NCI-H69 (cell line): ENCODE data around the gene TMTC1.
"Not testable (repeated sequence)": the region's sequence is repeated elsewhere in the genome, so short reads cannot be mapped to it uniquely, and the experiment has no call there.

Source experiments
- DNase-seq: peaks from one replicate; lab custom pipeline; 2025; lab: John Stamatoyannopoulos, UW

TMTC1 gene

GRCh38 chr12:29569132-29569757 lies 214.5 kb downstream of the TMTC1 start:
- peak; percentile 51 for DNase-seq

GRCh38 chr12:29566441-29566840 lies 217.3 kb downstream of the TMTC1 start:
- no peak for DNase-seq

GRCh38 chr12:29565727-29566126 lies 218.0 kb downstream of the TMTC1 start:
- no peak for DNase-seq

GRCh38 chr12:29564925-29565324 lies 218.8 kb downstream of the TMTC1 start:
- DNase-seq: no peak

- DNase-seq: no peak
These were observed 220.1 kb downstream of the TMTC1 start for GRCh38 chr12:29563636-29564035.

- no peak for DNase-seq
These were observed 220.7 kb downstream of the TMTC1 start for GRCh38 chr12:29563071-29563470.

- no peak for DNase-seq
These were observed 221.5 kb downstream of the TMTC1 start for GRCh38 chr12:29562110-29562804.

- DNase-seq: no peak
These were observed 222.1 kb downstream of the TMTC1 start for GRCh38 chr12:29561664-29562071.

- no peak for DNase-seq
These were observed 224.5 kb downstream of the TMTC1 start for GRCh38 chr12:29559198-29559597.

- DNase-seq: no peak
These were observed 227.4 kb downstream of the TMTC1 start for GRCh38 chr12:29556363-29556762.

GRCh38 chr12:29555451-29555850 lies 228.3 kb downstream of the TMTC1 start:
- not testable (repeated sequence) for DNase-seq

- no peak for DNase-seq
These were observed 230.6 kb downstream of the TMTC1 start for GRCh38 chr12:29552994-29553748.

GRCh38 chr12:29552324-29552927 lies 231.3 kb downstream of the TMTC1 start:
- no peak for DNase-seq

GRCh38 chr12:29551812-29552211 lies 231.9 kb downstream of the TMTC1 start:
- DNase-seq: no peak

GRCh38 chr12:29547864-29548263 lies 235.9 kb downstream of the TMTC1 start:
- DNase-seq: no peak

GRCh38 chr12:29547151-29547632 lies 236.6 kb downstream of the TMTC1 start:
- no peak for DNase-seq

- no peak for DNase-seq
These were observed 237.7 kb downstream of the TMTC1 start for GRCh38 chr12:29546000-29546399.

GRCh38 chr12:29545102-29545467 lies 238.7 kb downstream of the TMTC1 start:
- no peak for DNase-seq

- no peak for DNase-seq
These were observed 239.2 kb downstream of the TMTC1 start for GRCh38 chr12:29544428-29545101.

GRCh38 chr12:29543036-29543435 lies 240.7 kb downstream of the TMTC1 start:
- DNase-seq: no peak

GRCh38 chr12:29537298-29537697 lies 246.4 kb downstream of the TMTC1 start:
- no peak for DNase-seq

GRCh38 chr12:29534935-29535334 lies 248.8 kb downstream of the TMTC1 start:
- DNase-seq: no peak
